ENCODE data around the gene ZNF536. TPM values are rescaled to one million over a fixed set of nuclear protein-coding genes. Genes with fewer than 3 reads are reported as not detected.

ZNF536 gene
- total and polyA plus RNA-seq, 2 donors from 2014 or later = 0.19 to 0.25 TPM

DNA sequence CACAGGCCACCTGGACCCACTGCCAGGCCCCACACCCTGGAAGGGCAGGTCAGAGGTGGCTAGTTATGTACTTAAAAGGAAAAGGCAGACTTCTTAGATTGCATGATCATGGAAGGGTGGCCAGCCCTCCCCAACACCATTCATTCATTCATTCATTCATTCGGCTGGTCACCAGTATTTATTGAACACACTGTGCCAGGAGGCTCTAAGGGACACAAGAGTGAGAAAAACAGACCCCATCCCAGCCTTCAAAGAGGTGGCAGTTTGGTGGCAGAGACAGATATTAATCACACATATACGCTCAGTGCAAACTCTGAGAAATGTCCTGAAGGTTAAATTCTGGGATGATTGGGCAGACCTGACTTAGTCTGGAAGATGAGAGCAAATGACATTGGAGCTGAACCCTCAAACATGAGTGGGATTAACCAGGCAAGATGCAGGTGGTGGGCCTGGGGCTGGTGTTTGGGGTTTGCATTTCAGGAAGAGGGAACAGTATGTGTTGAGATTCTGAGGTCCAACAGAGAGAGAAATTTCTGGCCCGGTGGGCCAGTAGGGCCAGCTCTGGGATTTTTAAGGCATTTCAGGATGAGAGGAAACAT is 147.5 kb downstream of the ZNF536 start:
- H3K27me3 ChIP-seq (ENCODE audit: control insufficient read depth, insufficient read depth, low read length) = no peaks in the 10 kb centered on the region
- no peak overlapping the region for H3K9ac ChIP-seq (ENCODE audit: low read length in 3 of 3)
- FAIRE-seq (no peak), DNase-seq (no peak)
- H3K27ac ChIP-seq (ENCODE audit: low read depth in 2 of 2, low read length in 2 of 2) = no peak overlapping the region
- H3K4me3 ChIP-seq (ENCODE audit: low read length in 3 of 3) = no peak overlapping the region
- H3K9me3 ChIP-seq (ENCODE audit: control insufficient read depth in 2 of 3, insufficient read depth in 1 of 3, low read length in 3 of 3) = no peaks in the 10 kb centered on the region
- TF ChIP-seq, protein P1, sequence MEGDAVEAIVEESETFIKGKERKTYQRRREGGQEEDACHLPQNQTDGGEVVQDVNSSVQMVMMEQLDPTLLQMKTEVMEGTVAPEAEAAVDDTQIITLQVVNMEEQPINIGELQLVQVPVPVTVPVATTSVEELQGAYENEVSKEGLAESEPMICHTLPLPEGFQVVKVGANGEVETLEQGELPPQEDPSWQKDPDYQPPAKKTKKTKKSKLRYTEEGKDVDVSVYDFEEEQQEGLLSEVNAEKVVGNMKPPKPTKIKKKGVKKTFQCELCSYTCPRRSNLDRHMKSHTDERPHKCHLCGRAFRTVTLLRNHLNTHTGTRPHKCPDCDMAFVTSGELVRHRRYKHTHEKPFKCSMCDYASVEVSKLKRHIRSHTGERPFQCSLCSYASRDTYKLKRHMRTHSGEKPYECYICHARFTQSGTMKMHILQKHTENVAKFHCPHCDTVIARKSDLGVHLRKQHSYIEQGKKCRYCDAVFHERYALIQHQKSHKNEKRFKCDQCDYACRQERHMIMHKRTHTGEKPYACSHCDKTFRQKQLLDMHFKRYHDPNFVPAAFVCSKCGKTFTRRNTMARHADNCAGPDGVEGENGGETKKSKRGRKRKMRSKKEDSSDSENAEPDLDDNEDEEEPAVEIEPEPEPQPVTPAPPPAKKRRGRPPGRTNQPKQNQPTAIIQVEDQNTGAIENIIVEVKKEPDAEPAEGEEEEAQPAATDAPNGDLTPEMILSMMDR (IDR thresholded peaks at IDR 0.05; ENCODE audit: borderline replicate concordance, extremely low read depth, insufficient read depth) = no peak
- H3K4me1 ChIP-seq (ENCODE audit: control insufficient read depth in 2 of 3, insufficient read depth in 2 of 3, low read depth in 1 of 3, low read length in 3 of 3) = no peaks in the 10 kb centered on the region
- intact Hi-C loops (cut with DNase I) = no loop called here
- H3K36me3 ChIP-seq (ENCODE audit: control insufficient read depth in 2 of 3, insufficient read depth in 3 of 3, low read length in 3 of 3) = no peaks in the 10 kb centered on the region

DNA sequence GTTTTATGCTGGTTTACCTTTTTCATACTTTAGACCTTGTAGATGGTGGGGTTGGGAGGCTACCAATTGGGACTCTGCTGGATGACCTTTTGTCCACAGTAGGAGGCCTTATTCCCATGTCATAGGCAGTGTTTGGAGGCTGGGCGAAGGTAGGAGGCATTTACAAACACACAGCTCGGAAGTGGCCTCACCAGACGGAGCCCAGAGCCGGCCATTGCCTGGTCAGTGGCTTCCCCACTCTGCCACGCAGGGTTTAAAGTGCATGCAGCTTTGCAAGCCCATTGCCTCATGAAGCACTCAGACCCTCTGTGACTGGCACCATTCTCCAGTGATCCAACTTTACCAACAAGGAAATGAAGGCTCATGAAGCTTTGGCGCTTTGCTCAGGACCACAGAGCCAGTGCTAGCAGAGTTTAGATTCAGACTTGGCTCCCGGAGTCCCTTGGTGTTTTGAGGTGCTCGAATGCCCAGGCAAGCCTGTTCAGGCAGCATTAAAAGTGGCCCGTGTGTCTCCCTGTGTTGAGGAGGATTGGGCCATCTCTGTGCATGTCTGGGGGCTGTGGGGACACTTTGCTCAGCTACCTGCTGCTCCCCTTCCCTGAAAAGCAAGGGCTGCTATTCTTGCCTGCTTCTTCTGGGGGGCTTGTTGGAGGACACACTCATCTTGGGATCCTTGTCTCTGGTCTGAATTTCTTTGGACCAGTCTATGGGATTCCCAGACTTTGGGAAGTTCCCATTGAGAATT is 148.7 kb downstream of the ZNF536 start:
- Histone ChIP-seq H3K4me1 (ENCODE audit: control insufficient read depth in 2 of 3, insufficient read depth in 2 of 3, low read depth in 1 of 3, low read length in 3 of 3) (no peaks in the 10 kb centered on the region), H3K27me3 (ENCODE audit: control insufficient read depth, insufficient read depth, low read length) (no peaks in the 10 kb centered on the region), H3K27ac (ENCODE audit: low read depth in 2 of 2, low read length in 2 of 2) (no peak overlapping the region), H3K36me3 (ENCODE audit: control insufficient read depth in 2 of 3, insufficient read depth in 3 of 3, low read length in 3 of 3) (no peaks in the 10 kb centered on the region), H3K9me3 (ENCODE audit: control insufficient read depth in 2 of 3, insufficient read depth in 1 of 3, low read length in 3 of 3) (no peaks in the 10 kb centered on the region), H3K9ac (ENCODE audit: low read length in 3 of 3) (no peak overlapping the region), H3K4me3 (ENCODE audit: low read length in 3 of 3) (no peak overlapping the region)
- FAIRE-seq (no peak), DNase-seq (no peak)
- TF ChIP-seq, protein P1 (IDR thresholded peaks at IDR 0.05; ENCODE audit: borderline replicate concordance, extremely low read depth, insufficient read depth) = no peak
- intact Hi-C loops (cut with DNase I) = no loop called here

DNA sequence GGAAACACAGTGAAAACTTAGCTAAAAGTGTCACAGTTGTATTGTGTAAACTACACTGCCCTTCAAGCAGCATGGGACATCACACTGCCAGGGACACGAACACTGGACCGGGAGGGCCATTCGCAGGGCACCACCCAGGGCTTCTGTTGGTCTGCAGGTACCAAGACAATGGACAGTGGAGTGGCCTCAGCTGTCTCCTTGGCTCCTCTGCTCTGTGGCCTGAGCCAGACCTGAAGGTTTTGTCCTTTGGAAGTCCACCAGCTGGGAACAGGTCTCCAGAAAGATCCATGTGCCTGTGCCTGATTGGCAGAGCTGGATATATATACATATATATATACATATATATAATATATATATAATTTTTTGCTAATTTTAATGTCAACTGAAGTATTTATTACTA is 149.8 kb downstream of the ZNF536 start:
- intact Hi-C loops (cut with DNase I) = no loop called here
- FAIRE-seq = no peak
- no peak overlapping the region for H3K4me3 ChIP-seq (ENCODE audit: low read length in 3 of 3)
- H3K36me3 ChIP-seq (ENCODE audit: control insufficient read depth in 2 of 3, insufficient read depth in 3 of 3, low read length in 3 of 3) = no peaks in the 10 kb centered on the region
- TF ChIP-seq, protein P1 (IDR thresholded peaks at IDR 0.05; ENCODE audit: borderline replicate concordance, extremely low read depth, insufficient read depth) = no peak
- H3K9ac ChIP-seq (ENCODE audit: low read length in 3 of 3) = no peak overlapping the region
- no peak for DNase-seq
- no peak overlapping the region for H3K27ac ChIP-seq (ENCODE audit: low read depth in 2 of 2, low read length in 2 of 2)
- H3K4me1 ChIP-seq (ENCODE audit: control insufficient read depth in 2 of 3, insufficient read depth in 2 of 3, low read depth in 1 of 3, low read length in 3 of 3) = no peaks in the 10 kb centered on the region
- H3K9me3 ChIP-seq (ENCODE audit: control insufficient read depth in 2 of 3, insufficient read depth in 1 of 3, low read length in 3 of 3) = no peaks in the 10 kb centered on the region
- H3K27me3 ChIP-seq (ENCODE audit: control insufficient read depth, insufficient read depth, low read length) = no peaks in the 10 kb centered on the region
